Measurements from ENCODE around the gene MPO.

MPO gene

DNA sequence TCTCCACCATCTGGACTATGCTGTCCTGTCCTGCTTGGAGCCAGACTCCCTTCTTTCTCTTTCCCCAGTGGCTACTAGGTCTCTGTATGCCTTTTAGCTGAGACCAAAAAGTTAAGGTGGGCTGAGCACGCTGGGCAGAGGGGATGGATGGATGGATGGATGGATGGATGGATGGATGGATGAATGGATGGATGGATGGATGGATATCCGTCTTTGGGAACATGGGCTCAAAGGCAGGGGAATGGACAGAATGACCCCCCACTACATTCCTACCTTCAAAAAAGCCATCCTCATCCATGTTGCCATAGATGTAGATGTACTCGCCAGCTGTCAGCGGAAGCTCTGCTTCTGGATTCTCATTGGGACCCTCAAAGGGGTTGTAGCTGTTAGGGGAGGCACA is 35.0 kb upstream of the MPO start:
- no peaks in the 10 kb centered on the region for H3K27me3 ChIP-seq (ENCODE audit: insufficient read depth, low read length)
- no peak overlapping the region for H3K4me3 ChIP-seq (ENCODE audit: low read length)
- H3K36me3 ChIP-seq (ENCODE audit: insufficient read depth, low read length), result no peaks in the 10 kb centered on the region
- no peaks in the 10 kb centered on the region for H3K9me3 ChIP-seq (ENCODE audit: low read length)
- H3K4me1 ChIP-seq (ENCODE audit: insufficient read depth, low read length), result peaks cover 4% of the 10 kb centered on the region
- H2AFZ ChIP-seq (ENCODE audit: low read depth, low read length), result no peak overlapping the region

DNA sequence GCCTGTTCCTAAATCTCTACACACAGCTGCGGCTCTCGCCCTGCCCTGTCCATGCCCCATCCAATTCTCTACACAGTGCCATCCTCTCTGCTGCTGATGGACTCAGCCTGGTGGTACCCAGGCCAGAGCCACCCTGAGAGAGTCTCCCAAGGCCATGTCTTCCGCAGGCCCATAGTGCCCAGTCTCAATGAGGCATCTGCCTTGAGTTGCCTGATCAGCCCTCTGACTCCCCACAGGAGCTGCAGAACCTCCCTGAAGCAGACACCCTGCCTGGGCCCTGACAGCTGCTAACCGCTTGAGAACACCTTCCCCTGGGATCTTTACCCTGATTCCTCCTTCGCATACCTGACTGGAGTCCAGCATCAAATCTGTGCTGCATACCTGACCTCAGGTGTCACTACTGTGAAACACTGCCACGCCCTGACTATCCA is 34.6 kb upstream of the MPO start:
- no peaks in the 10 kb centered on the region for H3K27me3 ChIP-seq (ENCODE audit: insufficient read depth, low read length)
- H3K36me3 ChIP-seq (ENCODE audit: insufficient read depth, low read length), result no peaks in the 10 kb centered on the region
- H3K4me3 ChIP-seq (ENCODE audit: low read length), result no peak overlapping the region
- no peak overlapping the region for H2AFZ ChIP-seq (ENCODE audit: low read depth, low read length)
- no peaks in the 10 kb centered on the region for H3K9me3 ChIP-seq (ENCODE audit: low read length)
- H3K4me1 ChIP-seq (ENCODE audit: insufficient read depth, low read length), result peaks cover 4% of the 10 kb centered on the region

DNA sequence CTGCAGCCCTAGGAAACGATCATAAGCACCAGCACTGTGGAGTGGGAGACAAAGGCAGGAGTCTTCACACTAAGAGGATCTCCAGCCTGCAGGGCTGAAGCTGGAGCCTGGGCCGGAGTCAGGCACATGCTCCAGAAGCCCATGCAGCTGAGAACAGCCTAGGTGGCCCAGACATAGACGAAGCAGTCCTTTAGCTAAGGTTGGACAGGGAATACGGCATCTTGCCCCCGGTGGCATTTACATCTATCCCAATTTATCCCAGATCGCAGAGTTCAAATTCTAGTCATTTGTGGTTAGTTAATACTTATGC is 33.9 kb upstream of the MPO start:
- Histone ChIP-seq H3K27me3 (ENCODE audit: insufficient read depth, low read length) (no peaks in the 10 kb centered on the region), H3K9me3 (ENCODE audit: low read length) (no peaks in the 10 kb centered on the region), H3K36me3 (ENCODE audit: insufficient read depth, low read length) (no peaks in the 10 kb centered on the region), H2AFZ (ENCODE audit: low read depth, low read length) (no peak overlapping the region), H3K4me1 (ENCODE audit: insufficient read depth, low read length) (peaks cover 4% of the 10 kb centered on the region), H3K4me3 (ENCODE audit: low read length) (no peak overlapping the region)

DNA sequence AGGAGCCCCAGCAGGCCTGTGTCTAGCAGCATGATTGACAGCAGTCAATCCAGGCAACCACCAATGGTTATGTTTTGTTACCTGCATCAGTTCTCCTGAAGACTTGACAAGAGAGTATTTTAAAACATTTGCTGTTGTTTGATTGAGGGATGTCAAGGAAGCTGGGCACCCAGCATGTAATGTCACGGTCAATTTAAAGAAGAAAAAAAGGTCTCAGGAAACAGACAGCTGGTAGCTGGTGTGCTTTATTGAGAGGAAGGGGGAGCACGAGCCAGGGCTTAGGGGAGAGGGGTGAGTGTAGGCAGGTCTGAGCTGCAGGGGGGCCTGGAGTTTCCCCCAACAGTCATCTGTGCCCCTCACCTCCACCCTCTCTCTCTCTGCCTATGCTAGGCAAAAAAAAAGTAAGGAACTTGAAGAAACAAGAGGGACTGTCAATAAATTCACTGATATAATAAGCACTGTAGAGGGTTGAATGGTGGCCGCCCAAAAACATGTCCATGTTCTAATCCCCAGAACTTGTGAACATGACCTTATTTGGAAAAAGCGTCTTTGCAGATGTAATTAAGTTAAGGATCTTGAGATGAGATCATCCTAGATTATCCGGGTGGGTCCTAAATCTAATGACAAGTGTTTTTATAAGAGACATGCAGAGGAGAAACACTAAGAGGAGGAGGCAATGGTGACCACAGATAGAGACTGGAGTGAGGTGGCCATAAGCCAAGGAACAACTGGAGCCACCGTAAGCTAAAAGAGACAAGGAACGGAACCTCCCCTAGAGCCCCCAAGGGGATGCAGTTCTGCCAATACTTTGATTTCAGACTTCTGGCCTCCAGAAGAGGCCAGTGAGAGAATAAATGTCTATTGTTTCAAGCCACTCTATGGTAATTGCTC is 33.3 kb upstream of the MPO start:
- H3K4me3 ChIP-seq (ENCODE audit: low read length), result no peak overlapping the region
- peaks cover 4% of the 10 kb centered on the region for H3K4me1 ChIP-seq (ENCODE audit: insufficient read depth, low read length)
- no peaks in the 10 kb centered on the region for H3K9me3 ChIP-seq (ENCODE audit: low read length)
- no peak overlapping the region for H2AFZ ChIP-seq (ENCODE audit: low read depth, low read length)
- no peaks in the 10 kb centered on the region for H3K27me3 ChIP-seq (ENCODE audit: insufficient read depth, low read length)
- H3K36me3 ChIP-seq (ENCODE audit: insufficient read depth, low read length), result no peaks in the 10 kb centered on the region

DNA sequence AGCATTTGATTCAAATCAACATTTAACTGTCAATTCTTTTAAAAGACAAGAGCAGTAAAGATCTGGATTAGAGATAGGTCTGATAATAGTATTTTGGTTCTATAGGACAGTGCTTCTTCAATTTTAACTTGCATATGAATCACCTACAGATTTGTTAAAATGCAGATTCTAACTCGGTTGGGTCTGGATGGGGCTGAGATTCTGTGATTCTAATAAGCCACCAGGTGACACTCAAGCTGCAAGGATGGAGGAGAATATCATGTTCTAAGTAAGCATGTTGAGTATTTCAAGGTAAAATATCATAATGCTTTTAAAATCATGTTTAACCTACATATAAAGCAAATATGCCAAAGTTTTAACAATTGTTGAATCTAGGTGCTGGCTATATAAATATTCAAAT is 32.1 kb upstream of the MPO start:
- Histone ChIP-seq H3K27me3 (ENCODE audit: insufficient read depth, low read length) (no peaks in the 10 kb centered on the region), H3K4me3 (ENCODE audit: low read length) (no peak overlapping the region), H3K4me1 (ENCODE audit: insufficient read depth, low read length) (peaks cover 4% of the 10 kb centered on the region), H2AFZ (ENCODE audit: low read depth, low read length) (no peak overlapping the region), H3K36me3 (ENCODE audit: insufficient read depth, low read length) (no peaks in the 10 kb centered on the region), H3K9me3 (ENCODE audit: low read length) (no peaks in the 10 kb centered on the region)

DNA sequence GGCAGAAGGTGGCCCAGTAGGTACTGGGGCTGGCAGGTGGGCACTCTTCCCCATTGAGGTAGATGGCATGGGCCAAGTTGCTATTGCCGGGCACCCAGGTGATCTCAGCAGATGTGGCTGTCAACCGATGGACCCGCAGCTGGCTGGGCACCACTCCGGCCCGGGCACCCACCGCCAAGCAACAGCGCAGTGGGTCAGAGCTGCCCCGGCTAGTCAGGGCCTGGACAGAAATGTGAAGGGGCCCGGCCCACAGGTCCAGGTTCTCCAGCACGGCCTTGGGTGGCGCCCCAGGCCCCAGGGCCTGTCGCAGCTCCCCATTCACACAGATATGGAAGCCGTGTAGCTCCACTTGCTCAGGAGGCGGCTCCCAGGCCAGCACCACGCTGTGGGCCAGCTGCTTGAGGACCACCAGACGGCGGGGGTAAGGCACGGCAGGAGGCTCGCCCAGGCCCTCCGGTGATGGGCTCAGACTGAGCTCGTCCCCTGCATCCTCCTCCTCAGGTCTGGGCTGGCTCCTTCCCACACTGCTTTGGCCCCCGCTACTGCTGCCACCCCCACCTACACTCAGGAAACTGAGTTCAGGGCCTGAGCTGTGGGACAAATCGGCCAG is 31.4 kb upstream of the MPO start:
- no peak overlapping the region for H3K4me3 ChIP-seq (ENCODE audit: low read length)
- no peaks in the 10 kb centered on the region for H3K27me3 ChIP-seq (ENCODE audit: insufficient read depth, low read length)
- H3K9me3 ChIP-seq (ENCODE audit: low read length), result no peaks in the 10 kb centered on the region
- H3K4me1 ChIP-seq (ENCODE audit: insufficient read depth, low read length), result peaks cover 4% of the 10 kb centered on the region
- H2AFZ ChIP-seq (ENCODE audit: low read depth, low read length), result no peak overlapping the region
- no peaks in the 10 kb centered on the region for H3K36me3 ChIP-seq (ENCODE audit: insufficient read depth, low read length)

DNA sequence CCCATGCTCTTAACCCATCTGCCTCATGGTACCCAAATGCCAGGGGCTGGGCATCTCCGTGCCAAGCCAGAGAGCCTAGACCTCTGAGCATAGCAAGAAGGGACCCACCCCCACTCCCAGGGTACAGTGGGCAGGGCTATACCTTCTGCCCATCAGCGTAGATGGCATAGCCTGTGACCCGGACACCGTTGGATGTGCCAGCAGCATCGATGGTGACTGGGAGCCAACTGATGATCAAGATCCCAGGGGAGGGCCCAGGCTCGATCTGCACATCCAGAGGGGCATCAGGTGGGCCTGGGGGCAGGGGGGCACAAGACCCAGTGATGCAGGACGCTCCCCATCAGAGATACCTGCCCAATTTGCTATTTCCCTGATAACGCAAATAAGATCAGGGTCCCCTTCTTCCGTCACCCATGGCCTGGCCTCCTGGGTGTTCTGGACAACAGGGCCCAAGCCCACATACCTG is 30.7 kb upstream of the MPO start:
- peaks cover 4% of the 10 kb centered on the region for H3K4me1 ChIP-seq (ENCODE audit: insufficient read depth, low read length)
- no peak overlapping the region for H2AFZ ChIP-seq (ENCODE audit: low read depth, low read length)
- H3K9me3 ChIP-seq (ENCODE audit: low read length), result no peaks in the 10 kb centered on the region
- H3K4me3 ChIP-seq (ENCODE audit: low read length), result no peak overlapping the region
- no peaks in the 10 kb centered on the region for H3K36me3 ChIP-seq (ENCODE audit: insufficient read depth, low read length)
- no peaks in the 10 kb centered on the region for H3K27me3 ChIP-seq (ENCODE audit: insufficient read depth, low read length)

DNA sequence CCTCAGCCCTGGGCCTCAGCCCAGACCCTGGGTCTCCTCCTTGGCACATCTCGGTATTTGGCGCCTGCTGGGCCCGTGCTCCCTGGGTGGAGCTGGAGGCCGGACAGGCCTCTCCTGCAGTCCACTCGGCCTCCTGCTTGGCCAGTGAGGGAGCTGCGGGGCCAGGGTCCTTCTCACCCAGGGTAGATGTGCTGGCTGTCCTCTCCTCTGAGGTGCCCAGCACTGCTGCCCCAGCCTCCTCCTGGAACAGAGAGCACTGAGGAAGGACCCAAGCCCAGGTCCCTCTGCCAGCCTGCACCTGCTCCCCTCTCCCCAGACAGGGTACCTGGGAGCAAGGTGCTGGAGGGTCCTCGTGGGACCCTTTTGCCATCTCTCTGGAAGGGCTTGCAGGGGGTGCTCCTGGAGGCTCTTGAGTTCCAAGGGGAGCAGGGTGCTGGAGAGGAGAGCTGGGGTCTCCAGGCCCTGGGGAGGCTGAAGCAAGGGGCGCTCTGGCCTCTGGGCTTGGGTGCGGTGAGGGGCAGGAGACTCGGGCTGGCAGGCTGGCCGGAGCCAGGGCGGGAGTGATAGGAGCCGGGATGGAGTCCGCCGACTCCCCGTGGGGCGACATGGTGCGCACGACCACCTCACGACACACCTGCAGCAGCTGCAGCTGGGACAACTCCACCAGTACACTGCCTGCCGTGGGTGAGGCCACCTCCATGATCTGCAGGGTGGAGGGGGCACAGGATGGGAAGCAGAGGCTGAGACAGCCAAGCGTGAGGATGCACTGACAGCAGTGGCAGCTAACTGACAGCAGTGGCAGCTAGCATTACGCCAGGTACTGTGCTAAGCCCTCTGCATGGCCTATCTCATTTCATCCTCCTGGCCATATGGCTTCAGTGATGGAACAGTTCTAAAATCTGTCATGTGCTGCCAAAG is 30.0 kb upstream of the MPO start:
- Histone ChIP-seq H2AFZ (ENCODE audit: low read depth, low read length) (no peak overlapping the region), H3K9me3 (ENCODE audit: low read length) (no peaks in the 10 kb centered on the region), H3K4me3 (ENCODE audit: low read length) (no peak overlapping the region), H3K4me1 (ENCODE audit: insufficient read depth, low read length) (peaks cover 4% of the 10 kb centered on the region), H3K36me3 (ENCODE audit: insufficient read depth, low read length) (no peaks in the 10 kb centered on the region), H3K27me3 (ENCODE audit: insufficient read depth, low read length) (no peaks in the 10 kb centered on the region)

DNA sequence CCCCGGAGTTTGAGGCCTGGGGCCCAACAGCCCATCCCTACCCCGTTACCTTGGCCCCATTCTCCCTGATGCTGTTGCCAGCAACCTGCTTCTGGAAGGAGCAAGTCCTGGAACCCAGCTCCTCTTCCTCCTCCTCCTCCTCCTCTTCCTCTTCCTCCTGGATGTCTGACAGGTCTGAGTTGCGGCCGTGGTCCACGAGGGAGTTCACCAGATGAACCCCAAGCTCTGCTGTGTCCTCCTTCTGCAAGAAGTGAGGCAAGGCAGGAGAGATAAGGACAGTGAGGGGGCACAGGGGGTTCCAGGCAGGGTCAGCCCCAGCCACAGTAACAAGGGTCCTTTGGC is 29.2 kb upstream of the MPO start:
- Histone ChIP-seq H3K9me3 (ENCODE audit: low read length) (no peaks in the 10 kb centered on the region), H3K36me3 (ENCODE audit: insufficient read depth, low read length) (no peaks in the 10 kb centered on the region), H3K4me3 (ENCODE audit: low read length) (no peak overlapping the region), H3K27me3 (ENCODE audit: insufficient read depth, low read length) (no peaks in the 10 kb centered on the region), H2AFZ (ENCODE audit: low read depth, low read length) (no peak overlapping the region), H3K4me1 (ENCODE audit: insufficient read depth, low read length) (peaks cover 4% of the 10 kb centered on the region)

DNA sequence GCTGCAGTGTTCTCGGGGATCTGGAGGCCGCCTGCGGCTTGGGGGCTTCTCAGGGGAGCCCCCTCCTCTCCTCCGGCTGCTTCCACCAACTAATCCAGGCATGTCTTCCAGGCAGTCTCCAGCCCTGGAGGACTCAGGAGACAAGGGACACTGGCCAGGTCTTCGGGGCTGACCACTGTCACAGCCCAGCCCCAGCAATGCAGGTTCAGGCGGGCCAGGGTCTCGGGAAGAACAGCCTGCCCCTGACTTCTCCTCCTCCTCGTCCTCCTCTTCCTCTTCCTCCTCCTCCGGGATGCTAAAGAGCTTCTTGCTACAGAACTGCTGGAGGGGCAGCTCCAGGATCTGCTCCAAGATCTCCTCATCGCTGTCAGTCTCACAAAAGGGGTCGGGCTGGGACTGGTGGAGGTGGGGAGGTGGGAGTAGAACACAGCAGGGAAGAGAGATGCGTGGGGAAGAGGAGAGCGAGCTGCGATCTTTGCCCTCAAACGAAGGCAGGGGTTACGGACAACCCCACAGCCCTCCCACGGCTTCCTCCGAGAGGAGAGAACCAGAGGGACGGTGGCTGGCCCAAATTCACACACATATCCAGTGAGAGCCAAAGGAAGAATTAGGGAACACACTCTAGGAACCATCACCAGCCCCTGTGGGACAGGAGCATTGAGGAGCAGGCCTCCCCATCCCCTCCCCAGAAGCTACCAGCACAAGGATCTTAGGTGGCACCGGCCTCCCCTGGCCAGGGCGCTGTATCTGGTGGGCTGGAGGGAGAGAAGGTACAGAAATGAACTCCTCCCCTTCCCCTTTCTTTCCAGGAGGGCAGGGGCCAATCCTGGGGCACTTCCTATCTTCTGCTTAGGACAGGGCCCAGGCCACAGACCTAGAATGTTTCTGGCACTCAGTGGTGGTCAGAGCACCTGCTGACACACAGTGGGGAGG is 28.5 kb upstream of the MPO start:
- Histone ChIP-seq H3K4me3 (ENCODE audit: low read length) (no peak overlapping the region), H3K9me3 (ENCODE audit: low read length) (no peaks in the 10 kb centered on the region), H3K4me1 (ENCODE audit: insufficient read depth, low read length) (peaks cover 4% of the 10 kb centered on the region), H3K27me3 (ENCODE audit: insufficient read depth, low read length) (no peaks in the 10 kb centered on the region), H3K36me3 (ENCODE audit: insufficient read depth, low read length) (no peaks in the 10 kb centered on the region), H2AFZ (ENCODE audit: low read depth, low read length) (no peak overlapping the region)

DNA sequence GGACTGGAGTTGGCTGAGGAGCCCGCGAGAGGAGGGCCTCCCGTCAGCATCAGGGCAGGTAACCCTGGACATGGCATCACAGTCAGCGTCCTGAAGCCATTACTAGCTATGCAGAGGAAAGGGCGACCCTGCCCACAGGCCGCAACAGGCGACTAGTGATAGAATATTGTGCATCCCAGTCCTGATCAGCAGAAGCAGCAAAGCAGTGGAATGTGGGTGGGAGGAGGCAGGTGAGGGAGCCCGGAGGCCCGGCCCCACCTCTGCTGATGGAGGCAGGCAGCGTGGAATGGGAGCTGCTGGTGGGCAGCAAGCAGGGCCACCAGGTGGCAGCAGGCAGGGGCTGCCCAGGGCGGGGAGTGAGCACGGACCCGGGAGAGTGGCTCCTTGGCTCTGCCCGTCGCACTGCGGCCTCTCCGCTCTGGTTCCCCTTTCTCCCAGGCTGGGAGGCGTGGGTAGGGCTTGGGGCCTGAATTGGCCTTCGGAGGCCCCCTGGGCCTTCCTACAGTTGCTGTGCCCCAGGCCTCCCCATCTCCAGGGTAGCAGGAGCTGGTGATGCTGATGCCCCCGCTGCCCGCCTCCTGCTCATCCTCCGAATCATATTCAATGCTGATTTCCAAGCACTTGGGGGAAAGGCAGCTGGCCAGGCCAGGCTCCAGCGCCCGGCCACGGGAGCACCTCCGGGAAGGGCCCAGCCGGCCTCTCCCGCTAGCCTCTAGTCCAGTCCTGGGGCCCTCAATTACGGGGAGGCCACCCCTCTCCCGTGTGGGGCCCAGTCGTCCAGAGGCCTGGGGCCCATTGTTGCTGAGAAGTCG is 27.6 kb upstream of the MPO start:
- Histone ChIP-seq H3K36me3 (ENCODE audit: insufficient read depth, low read length) (no peaks in the 10 kb centered on the region), H2AFZ (ENCODE audit: low read depth, low read length) (no peak overlapping the region)

More for the DNA sequence above, 27.6 kb upstream of the MPO start:
- H3K4me1 ChIP-seq (ENCODE audit: insufficient read depth, low read length), result no peaks in the 10 kb centered on the region
- H3K4me3 ChIP-seq (ENCODE audit: low read length), result no peak overlapping the region
- no peaks in the 10 kb centered on the region for H3K27me3 ChIP-seq (ENCODE audit: insufficient read depth, low read length)
- no peaks in the 10 kb centered on the region for H3K9me3 ChIP-seq (ENCODE audit: low read length)
